PC-9 (cell line): Measurements from ENCODE around the gene TTC7B.

ENCODE experiments used
- CTCF ChIP-seq: fragments of 200-600 bp; sonication (generic); conservative IDR thresholded peaks from 2 replicates; pipeline ENCODE4 v1.6.1; 2017; ENCODE audit warnings: mixed run types, antibody characterized with exemption, mild to moderate bottlenecking, moderate library complexity
- EZH2 ChIP-seq: fragments of 200-600 bp; sonication (generic); IDR thresholded peaks from 2 replicates; pipeline ENCODE4 v1.8.0; 2017; ENCODE audit warnings: antibody characterized with exemption, low read depth

GRCh38 chr14:90641168-90641567 is 175.1 kb downstream of the TTC7B start:
- TF ChIP-seq CTCF = no peak
- no peak for TF ChIP-seq EZH2
